ENCODE results near the gene DMTF1. TPM values are rescaled to one million over a fixed set of nuclear protein-coding genes. Genes with fewer than 3 reads are reported as not detected.
"Not testable (repeated sequence)": the region's sequence is repeated elsewhere in the genome, so short reads cannot be mapped to it uniquely, and the experiment has no call there.

Gene DMTF1
- polyA plus RNA-seq, 1 of the 3 experiments (the other 2 are of a cell fraction), result 108 TPM

- H3K9ac ChIP-seq; H3K4me1 ChIP-seq (ENCODE audit: control insufficient read depth in 1 of 2, insufficient read depth in 2 of 2, low read depth in 1 of 2, low read length in 1 of 2); H3F3A ChIP-seq (replicated peaks; ENCODE audit: insufficient read depth); H3K4me3 ChIP-seq (ENCODE audit: low read depth in 2 of 2, low read length in 1 of 2); H2AFZ ChIP-seq (ENCODE audit: low read depth); H3K79me2 ChIP-seq (ENCODE audit: insufficient read depth); H3K27ac ChIP-seq (ENCODE audit: low read depth in 2 of 2, low read length in 1 of 2); H4K20me1 ChIP-seq (ENCODE audit: insufficient read depth); H3K27me3 ChIP-seq (ENCODE audit: insufficient read depth); H3K36me3 ChIP-seq (replicated peaks in 1 of 2; ENCODE audit: control insufficient read depth in 1 of 2, insufficient read depth in 2 of 2, low read length in 1 of 2); H3K9me2 ChIP-seq; H3K4me2 ChIP-seq; DNase-seq; H3K9me3 ChIP-seq; POLR2A ChIA-PET: not testable (repeated sequence)
- 11% methylated on average over 2 of the region's 2 CpGs for WGBS (ENCODE audit: low lambda C conversion rate)
- CTCF ChIA-PET, result interaction anchor here (1.1 kb wide), 1 partner anchor 211 kb away, joined by 3 read pairs; no protein-coding TSS in a partner anchor
These were observed 36.5 kb upstream of the DMTF1 start for GRCh38 chr7:87115772-87116171.

GRCh38 chr7:87116315-87116714 lies 35.9 kb upstream of the DMTF1 start:
- Histone ChIP-seq H4K20me1 (ENCODE audit: insufficient read depth) (no peaks in the 10 kb centered on the region), H3K4me3 (ENCODE audit: low read depth in 2 of 2, low read length in 1 of 2) (no peak overlapping the region), H3K9me2 (no peaks in the 10 kb centered on the region), H3K9ac (no peak overlapping the region), H3F3A (replicated peaks; ENCODE audit: insufficient read depth) (no peaks in the 10 kb centered on the region), H3K27me3 (ENCODE audit: insufficient read depth) (no peaks in the 10 kb centered on the region), H3K9me3 (no peaks in the 10 kb centered on the region), H3K27ac (ENCODE audit: low read depth in 2 of 2, low read length in 1 of 2) (no peak overlapping the region), H2AFZ (ENCODE audit: low read depth) (no peak overlapping the region), H3K4me2 (no peak overlapping the region), H3K4me1 (ENCODE audit: control insufficient read depth in 1 of 2, insufficient read depth in 2 of 2, low read depth in 1 of 2, low read length in 1 of 2) (no peaks in the 10 kb centered on the region), H3K36me3 (replicated peaks in 1 of 2; ENCODE audit: control insufficient read depth in 1 of 2, insufficient read depth in 2 of 2, low read length in 1 of 2) (no peaks in the 10 kb centered on the region), H3K79me2 (ENCODE audit: insufficient read depth) (no peaks in the 10 kb centered on the region)
- TF ChIP-seq MXI1 (IDR thresholded peaks at IDR 0.05; ENCODE audit: low read depth, low read length), result no peak
- TF ChIP-seq JUND (IDR thresholded peaks at IDR 0.05), result no peak
- no peak for TF ChIP-seq USF2 (IDR thresholded peaks at IDR 0.05; ENCODE audit: borderline replicate concordance, low read depth, low read length)
- TF ChIP-seq MAX (IDR thresholded peaks at IDR 0.05; ENCODE audit: low read depth), result no peak
- no peak for TF ChIP-seq RCOR1 (IDR thresholded peaks at IDR 0.05; ENCODE audit: low read length)
- no peak for TF ChIP-seq RAD21 (IDR thresholded peaks at IDR 0.05; ENCODE audit: low read length)
- no peak for TF ChIP-seq RXRA (IDR thresholded peaks at IDR 0.05; ENCODE audit: borderline replicate concordance, low read depth)
- no peak for TF ChIP-seq PBX3 (IDR thresholded peaks at IDR 0.05)
- no peak for TF ChIP-seq FOXM1 (IDR thresholded peaks at IDR 0.05; ENCODE audit: low read depth)
- no peak for TF ChIP-seq REST (IDR thresholded peaks at IDR 0.05; ENCODE audit: low read depth, low read length)
- TF ChIP-seq FOSL2 (IDR thresholded peaks at IDR 0.05; ENCODE audit: borderline replicate concordance, low read depth), result no peak
- no peak for TF ChIP-seq GATA2 (CRISPR knock-in tag; IDR thresholded peaks at IDR 0.05)
- no peak for TF ChIP-seq YY1 (IDR thresholded peaks at IDR 0.05; ENCODE audit: low read depth)
- no peak for TF ChIP-seq EP300 (IDR thresholded peaks at IDR 0.05; ENCODE audit: borderline replicate concordance in 1 of 2, low read depth in 1 of 2, low read length in 1 of 2)
- no peak for TF ChIP-seq NFIC (IDR thresholded peaks at IDR 0.05; ENCODE audit: borderline replicate concordance)
- TF ChIP-seq MEF2A (IDR thresholded peaks at IDR 0.05; ENCODE audit: borderline replicate concordance, low read depth), result no peak
- DNase-seq, result no peak
- POLR2A ChIA-PET, result no interaction called here
- CTCF ChIA-PET, result no interaction called here
- whole genome bisulfite sequencing (ENCODE audit: low lambda C conversion rate), result 65% methylated on average over 1 of the region's 1 CpG
